Measurements from ENCODE around the gene RPS16.

- TF ChIP-seq POLR2AphosphoS5 (IDR thresholded peaks at IDR 0.05; ENCODE audit: low read depth, low read length) (no peak), SIN3A (IDR thresholded peaks at IDR 0.05; ENCODE audit: borderline replicate concordance, insufficient read depth, low read length) (no peak), REST (IDR thresholded peaks at IDR 0.05; ENCODE audit: insufficient read depth in 1 of 2, low read depth in 2 of 2, low read length in 2 of 2) (no peak)
These were observed 40.0 kb upstream of the RPS16 start for GRCh38 chr19:39475748-39476147.

All from PFSK-1 (cell line).